ENCODE measurements around the gene MSTN. TPM values are rescaled to one million over a fixed set of nuclear protein-coding genes. Genes with fewer than 3 reads are reported as not detected.

The MSTN gene
- total and polyA plus RNA-seq, 2 experiments from 2014 or later, result 0.17 to 0.23 TPM

DNA sequence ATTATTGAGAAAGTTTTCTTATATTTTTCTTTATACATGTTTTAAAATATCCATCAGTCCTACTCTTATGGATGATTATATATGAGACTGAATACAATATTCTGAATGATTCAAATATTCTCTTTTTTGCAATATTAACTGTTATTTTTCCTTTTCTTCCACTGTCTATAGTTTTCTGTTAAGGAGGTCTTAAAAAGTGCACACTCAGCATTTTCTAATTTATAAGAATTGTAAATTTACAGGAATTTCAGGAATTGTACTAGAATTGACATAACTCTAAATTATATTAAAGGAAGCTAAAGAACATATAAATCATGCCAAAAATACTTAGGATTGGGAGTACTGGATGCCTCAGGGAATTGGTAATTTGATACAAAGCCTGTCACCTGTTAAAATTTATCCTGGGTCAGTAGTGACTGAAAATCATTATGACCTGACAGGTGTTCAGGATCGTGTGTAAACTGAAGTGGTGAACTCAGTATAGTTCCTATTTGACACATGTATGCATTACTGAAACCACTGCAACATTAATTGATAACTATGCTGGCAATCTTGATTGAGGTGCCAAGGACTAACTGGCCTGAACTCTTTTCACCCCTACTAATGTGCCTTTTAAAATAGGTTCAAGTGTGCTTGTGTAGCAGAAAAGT, 30.4 kb downstream of the MSTN start:
- Histone ChIP-seq H3K4me1 (ENCODE audit: insufficient read depth) (no peaks in the 10 kb centered on the region), H3K4me2 (no peak overlapping the region), H3K79me2 (no peaks in the 10 kb centered on the region), H3K9me3 (ENCODE audit: low read depth) (no peaks in the 10 kb centered on the region), H3K27me3 (peaks cover 8% of the 10 kb centered on the region), H3K9me2 (replicated peaks; ENCODE audit: insufficient read depth) (no peaks in the 10 kb centered on the region), H4K20me1 (ENCODE audit: insufficient read depth, poor library complexity, severe bottlenecking) (no peaks in the 10 kb centered on the region), H3K36me3 (replicated peaks; ENCODE audit: insufficient read depth, low read depth) (no peaks in the 10 kb centered on the region), H2AFZ (no peak overlapping the region), H3K4me3 (no peak overlapping the region), H3K27ac (no peak overlapping the region)
- TF ChIP-seq EZH2 (IDR thresholded peaks at IDR 0.05; ENCODE audit: borderline replicate concordance) (no peak), CTCF (IDR thresholded peaks at IDR 0.05; ENCODE audit: poor library complexity) (no peak), EZH2phosphoT487 (IDR thresholded peaks at IDR 0.05; ENCODE audit: low read depth, severe bottlenecking, unreplicated experiment) (no peak)
- WGBS (ENCODE audit: low lambda C conversion rate, missing lambda C conversion rate), result 55% methylated on average over 1 of the region's 1 CpG
- DNase-seq (ENCODE audit: low spot score), result no peak

GRCh38 chr2:190023860-190024259, 38.7 kb downstream of the MSTN start:
- Histone ChIP-seq H4K20me1 (ENCODE audit: insufficient read depth, poor library complexity, severe bottlenecking) (no peaks in the 10 kb centered on the region), H3K27me3 (no peaks in the 10 kb centered on the region), H3K9me3 (ENCODE audit: low read depth) (no peaks in the 10 kb centered on the region), H3K9me2 (replicated peaks; ENCODE audit: insufficient read depth) (no peaks in the 10 kb centered on the region), H3K27ac (no peak overlapping the region), H3K4me1 (ENCODE audit: insufficient read depth) (no peaks in the 10 kb centered on the region), H2AFZ (no peak overlapping the region), H3K4me2 (no peak overlapping the region), H3K4me3 (no peak overlapping the region), H3K79me2 (no peaks in the 10 kb centered on the region), H3K36me3 (replicated peaks; ENCODE audit: insufficient read depth, low read depth) (no peaks in the 10 kb centered on the region)
- DNase-seq (ENCODE audit: low spot score), result peak; percentile 66
- 39% methylated on average over 5 of the region's 5 CpGs for WGBS (ENCODE audit: low lambda C conversion rate, missing lambda C conversion rate)
- TF ChIP-seq CTCF (IDR thresholded peaks at IDR 0.05; ENCODE audit: poor library complexity) (peak; percentile 57), EZH2 (IDR thresholded peaks at IDR 0.05; ENCODE audit: borderline replicate concordance) (no peak), EZH2phosphoT487 (IDR thresholded peaks at IDR 0.05; ENCODE audit: low read depth, severe bottlenecking, unreplicated experiment) (no peak)

- Histone ChIP-seq H4K20me1 (ENCODE audit: insufficient read depth, poor library complexity, severe bottlenecking) (no peaks in the 10 kb centered on the region), H3K36me3 (replicated peaks; ENCODE audit: insufficient read depth, low read depth) (no peaks in the 10 kb centered on the region), H3K79me2 (no peaks in the 10 kb centered on the region), H3K4me1 (ENCODE audit: insufficient read depth) (no peaks in the 10 kb centered on the region), H3K9me2 (replicated peaks; ENCODE audit: insufficient read depth) (no peaks in the 10 kb centered on the region), H3K4me2 (no peak overlapping the region), H2AFZ (no peak overlapping the region), H3K4me3 (no peak overlapping the region), H3K27me3 (no peaks in the 10 kb centered on the region), H3K27ac (no peak overlapping the region), H3K9me3 (ENCODE audit: low read depth) (no peaks in the 10 kb centered on the region)
- TF ChIP-seq CTCF (IDR thresholded peaks at IDR 0.05; ENCODE audit: poor library complexity) (no peak), EZH2 (IDR thresholded peaks at IDR 0.05; ENCODE audit: borderline replicate concordance) (no peak), EZH2phosphoT487 (IDR thresholded peaks at IDR 0.05; ENCODE audit: low read depth, severe bottlenecking, unreplicated experiment) (no peak)
- no peak for DNase-seq (ENCODE audit: low spot score)
Measured at GRCh38 chr2:190020720-190021119, 41.8 kb downstream of the MSTN start.

Measured in hepatocyte (in vitro differentiated cells).